22Rv1 (cell line): ENCODE results near the gene INA.

Experiments
- ZFX ChIP-seq: fragments of 450-650 bp; IDR thresholded peaks from 2 replicates; pipeline ENCODE4 v1.6.1; 2017; ENCODE audit warnings: antibody characterized with exemption, borderline replicate concordance
- TF ChIP-seq, protein P1 (sequence below): fragments of 450-650 bp; IDR thresholded peaks from 2 replicates; pipeline ENCODE4 v1.5.1; 2017; ENCODE audit warnings: mild to moderate bottlenecking

DNA sequence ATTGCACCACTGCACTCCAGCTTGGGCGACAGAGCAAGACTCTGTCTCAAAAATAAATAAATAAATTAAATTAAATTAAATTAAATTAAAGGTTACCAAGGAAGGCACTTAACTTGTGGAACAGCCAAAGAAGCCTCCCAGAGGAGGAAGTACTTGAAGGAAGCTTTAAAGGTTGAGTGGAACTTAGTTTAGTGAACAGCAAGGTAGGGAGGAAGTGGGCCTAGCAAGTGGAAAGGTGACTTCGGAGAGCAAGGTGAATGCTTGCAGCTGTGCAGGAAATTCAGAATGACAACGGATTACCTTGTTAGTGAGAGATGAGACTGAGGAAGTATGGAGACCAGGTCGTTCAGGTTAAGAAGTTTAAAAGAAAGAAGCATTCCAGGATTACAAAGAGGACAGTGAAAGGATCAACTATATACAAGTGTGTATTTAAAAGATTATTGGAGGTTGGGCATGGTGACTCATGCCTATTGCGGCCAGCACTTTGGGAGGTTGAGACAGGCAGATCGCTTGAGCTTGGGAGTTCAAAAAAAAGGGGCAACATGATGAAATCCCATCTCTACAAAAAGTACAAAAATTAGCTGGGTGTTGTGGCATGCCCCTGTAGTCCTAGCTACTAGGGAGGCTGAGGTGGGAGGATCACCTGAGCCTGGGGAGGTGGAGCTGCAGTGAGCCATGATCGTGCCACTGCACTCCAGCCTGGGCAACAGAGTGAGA is 44.0 kb upstream of the INA start:
- TF ChIP-seq, protein P1, sequence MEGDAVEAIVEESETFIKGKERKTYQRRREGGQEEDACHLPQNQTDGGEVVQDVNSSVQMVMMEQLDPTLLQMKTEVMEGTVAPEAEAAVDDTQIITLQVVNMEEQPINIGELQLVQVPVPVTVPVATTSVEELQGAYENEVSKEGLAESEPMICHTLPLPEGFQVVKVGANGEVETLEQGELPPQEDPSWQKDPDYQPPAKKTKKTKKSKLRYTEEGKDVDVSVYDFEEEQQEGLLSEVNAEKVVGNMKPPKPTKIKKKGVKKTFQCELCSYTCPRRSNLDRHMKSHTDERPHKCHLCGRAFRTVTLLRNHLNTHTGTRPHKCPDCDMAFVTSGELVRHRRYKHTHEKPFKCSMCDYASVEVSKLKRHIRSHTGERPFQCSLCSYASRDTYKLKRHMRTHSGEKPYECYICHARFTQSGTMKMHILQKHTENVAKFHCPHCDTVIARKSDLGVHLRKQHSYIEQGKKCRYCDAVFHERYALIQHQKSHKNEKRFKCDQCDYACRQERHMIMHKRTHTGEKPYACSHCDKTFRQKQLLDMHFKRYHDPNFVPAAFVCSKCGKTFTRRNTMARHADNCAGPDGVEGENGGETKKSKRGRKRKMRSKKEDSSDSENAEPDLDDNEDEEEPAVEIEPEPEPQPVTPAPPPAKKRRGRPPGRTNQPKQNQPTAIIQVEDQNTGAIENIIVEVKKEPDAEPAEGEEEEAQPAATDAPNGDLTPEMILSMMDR: no peak
- TF ChIP-seq ZFX: no peak
